Fibroblast of the aortic adventitia (primary cell): ENCODE results near the gene CYP4X1. TPM values are rescaled to one million over a fixed set of nuclear protein-coding genes. Genes with fewer than 3 reads are reported as not detected.
A peak's percentile ranks its signal among the peaks of the same experiment; 100 is the strongest.
"Not testable (repeated sequence)": the region's sequence is repeated elsewhere in the genome, so short reads cannot be mapped to it uniquely, and the experiment has no call there.

Experiments used
- DNase-seq: peaks from one replicate; pipeline ENCODE4 v3.0.0-alpha.2; 2010; ENCODE audit warnings: low read depth
- H3K4me3 ChIP-seq: 2 replicates; pipeline ENCODE4 v1.5.1; 2011; ENCODE audit warnings: low read depth, mild to moderate bottlenecking, control low read depth, low read length, moderate library complexity
- total RNA-seq: library from RNA; depleted of rRNA; stranded (reverse); fragments of >200 nt; gene quantifications from 2 replicates; pipeline ENCODE4 v1.2.3, GENCODE V29; 2012; ENCODE audit warnings: low replicate concordance
- TF ChIP-seq, protein P1 (sequence below): IDR thresholded peaks from 2 replicates; pipeline ENCODE4 v1.5.1; 2011; ENCODE audit warnings: mild to moderate bottlenecking, low read length, control low read depth, inconsistent platforms; ENCODE audit not compliant: insufficient read depth

The CYP4X1 gene, protein sequence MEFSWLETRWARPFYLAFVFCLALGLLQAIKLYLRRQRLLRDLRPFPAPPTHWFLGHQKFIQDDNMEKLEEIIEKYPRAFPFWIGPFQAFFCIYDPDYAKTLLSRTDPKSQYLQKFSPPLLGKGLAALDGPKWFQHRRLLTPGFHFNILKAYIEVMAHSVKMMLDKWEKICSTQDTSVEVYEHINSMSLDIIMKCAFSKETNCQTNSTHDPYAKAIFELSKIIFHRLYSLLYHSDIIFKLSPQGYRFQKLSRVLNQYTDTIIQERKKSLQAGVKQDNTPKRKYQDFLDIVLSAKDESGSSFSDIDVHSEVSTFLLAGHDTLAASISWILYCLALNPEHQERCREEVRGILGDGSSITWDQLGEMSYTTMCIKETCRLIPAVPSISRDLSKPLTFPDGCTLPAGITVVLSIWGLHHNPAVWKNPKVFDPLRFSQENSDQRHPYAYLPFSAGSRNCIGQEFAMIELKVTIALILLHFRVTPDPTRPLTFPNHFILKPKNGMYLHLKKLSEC
- 2.1 and 3.3 TPM in 2 replicates for total RNA-seq

GRCh38 chr1:47023268-47024140, at the start of gene CYP4X1:
Gene CYP4X1 (plus strand): TSS chr1:47023669. CDS start chr1:47023818, 149 bp downstream.
- TF ChIP-seq, protein P1, sequence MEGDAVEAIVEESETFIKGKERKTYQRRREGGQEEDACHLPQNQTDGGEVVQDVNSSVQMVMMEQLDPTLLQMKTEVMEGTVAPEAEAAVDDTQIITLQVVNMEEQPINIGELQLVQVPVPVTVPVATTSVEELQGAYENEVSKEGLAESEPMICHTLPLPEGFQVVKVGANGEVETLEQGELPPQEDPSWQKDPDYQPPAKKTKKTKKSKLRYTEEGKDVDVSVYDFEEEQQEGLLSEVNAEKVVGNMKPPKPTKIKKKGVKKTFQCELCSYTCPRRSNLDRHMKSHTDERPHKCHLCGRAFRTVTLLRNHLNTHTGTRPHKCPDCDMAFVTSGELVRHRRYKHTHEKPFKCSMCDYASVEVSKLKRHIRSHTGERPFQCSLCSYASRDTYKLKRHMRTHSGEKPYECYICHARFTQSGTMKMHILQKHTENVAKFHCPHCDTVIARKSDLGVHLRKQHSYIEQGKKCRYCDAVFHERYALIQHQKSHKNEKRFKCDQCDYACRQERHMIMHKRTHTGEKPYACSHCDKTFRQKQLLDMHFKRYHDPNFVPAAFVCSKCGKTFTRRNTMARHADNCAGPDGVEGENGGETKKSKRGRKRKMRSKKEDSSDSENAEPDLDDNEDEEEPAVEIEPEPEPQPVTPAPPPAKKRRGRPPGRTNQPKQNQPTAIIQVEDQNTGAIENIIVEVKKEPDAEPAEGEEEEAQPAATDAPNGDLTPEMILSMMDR: no peak
- DNase-seq: peak; percentile 12
- H3K4me3 ChIP-seq: peak within 1 kb of the TSS; percentile 34

DNA sequence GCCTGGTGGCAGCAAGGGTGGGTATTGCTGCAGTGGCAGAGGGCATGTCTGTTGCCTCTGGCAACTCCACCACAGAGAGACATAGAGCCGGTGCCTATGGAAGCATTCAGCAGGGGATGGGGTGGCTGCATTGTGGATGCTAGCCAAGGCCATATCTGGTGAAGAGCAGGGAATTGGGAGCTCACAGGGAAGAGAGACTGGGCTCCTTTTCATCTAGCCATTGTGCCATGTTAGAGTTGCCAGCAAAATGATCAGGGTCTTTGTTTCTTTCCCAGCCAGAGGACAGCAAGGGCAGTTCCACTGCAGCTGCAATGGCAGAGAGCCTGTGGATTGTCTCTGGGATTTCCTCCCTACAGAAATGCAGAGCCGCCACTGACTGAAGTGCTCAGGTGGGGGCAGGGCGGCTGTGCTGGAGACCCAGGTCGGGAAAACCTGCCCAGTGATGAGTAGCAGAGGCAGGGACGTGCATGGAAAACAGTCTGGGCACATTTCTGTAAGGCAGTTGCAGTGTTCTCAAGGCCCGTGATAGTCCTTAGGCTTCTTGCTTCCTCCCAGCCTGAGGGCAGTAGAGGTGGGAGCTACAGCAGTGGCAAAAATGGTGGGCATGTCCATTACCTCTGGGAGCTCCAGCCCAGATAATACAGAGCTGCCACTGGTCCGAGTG, 40.2 kb upstream of the CYP4X1 start:
- DNase-seq: no peak
- TF ChIP-seq, protein P1: no peak

DNA sequence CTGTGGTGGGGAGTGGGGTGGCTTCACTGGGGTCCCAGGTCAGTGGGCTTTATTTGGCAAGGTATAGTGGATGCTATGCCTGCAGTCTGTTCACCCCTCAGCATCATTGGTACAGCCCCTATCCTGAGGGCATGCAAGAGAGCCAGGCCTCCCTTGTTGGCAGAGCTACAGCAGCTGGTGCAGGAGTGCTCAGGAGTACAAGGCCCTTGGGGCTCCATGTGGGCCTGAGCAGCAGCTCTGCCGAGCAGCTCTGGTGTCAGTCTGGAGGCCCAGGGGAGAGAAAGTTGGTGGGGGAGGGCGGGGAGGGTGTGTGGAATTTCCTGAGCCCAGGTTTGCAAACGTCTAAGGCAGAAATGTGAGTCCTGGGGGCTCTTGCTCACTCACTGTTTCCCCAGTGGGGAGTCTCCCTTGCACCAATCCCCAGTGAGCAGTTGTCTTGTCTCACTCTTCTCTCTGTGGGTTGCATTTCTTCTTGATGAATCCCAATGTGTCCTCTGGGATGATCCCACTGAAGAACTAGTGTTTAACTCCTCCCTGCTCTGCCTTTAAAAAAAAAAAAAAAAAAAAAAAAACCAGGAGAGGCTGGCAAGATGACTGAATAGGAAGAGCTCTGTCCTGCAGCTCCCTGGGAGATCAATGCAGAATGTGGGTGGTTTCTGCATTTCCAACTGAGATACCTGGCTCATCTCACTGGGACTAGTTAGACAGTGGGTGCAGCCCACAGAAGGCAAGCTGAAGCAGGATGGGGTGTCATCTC, 39.5 kb upstream of the CYP4X1 start:
- TF ChIP-seq, protein P1: no peak
- no peak for DNase-seq
- H3K4me3 ChIP-seq: no peak overlapping the region

More for the DNA sequence above, 40.2 kb upstream of the CYP4X1 start:
- no peak overlapping the region for H3K4me3 ChIP-seq

DNA sequence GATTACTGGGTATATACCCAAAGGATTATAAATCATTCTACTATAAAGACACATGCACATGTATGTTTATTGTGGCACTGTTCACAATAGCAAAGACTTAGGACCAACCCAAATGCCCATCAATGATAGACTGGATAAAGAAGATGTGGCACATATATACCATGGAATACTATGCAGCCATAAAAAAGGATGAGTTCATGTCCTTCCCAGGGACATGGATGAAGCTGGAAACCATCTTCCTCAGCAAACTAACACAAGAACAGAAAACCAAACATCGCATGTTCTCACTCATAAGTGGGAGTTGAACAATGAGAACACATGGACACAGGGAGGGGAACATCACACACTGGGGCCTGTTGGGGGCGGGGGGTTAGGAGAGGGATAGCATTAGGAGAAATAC, 32.9 kb upstream of the CYP4X1 start:
- DNase-seq, H3K4me3 ChIP-seq: not testable (repeated sequence)

- DNase-seq: no peak
- no peak overlapping the region for H3K4me3 ChIP-seq
- TF ChIP-seq, protein P1: no peak
These were observed 32.2 kb upstream of the CYP4X1 start for GRCh38 chr1:46991083-46991923.

- no peak for DNase-seq
- TF ChIP-seq, protein P1: no peak
These were observed 26.7 kb upstream of the CYP4X1 start for GRCh38 chr1:46996659-46997281.

More at GRCh38 chr1:46996659-46997281, 26.7 kb upstream of the CYP4X1 start:
- H3K4me3 ChIP-seq: no peak overlapping the region
